ENCODE results near the gene STAT5B. TPM values are rescaled to one million over a fixed set of nuclear protein-coding genes. Genes with fewer than 3 reads are reported as not detected.

Gene STAT5B
- total RNA-seq (2021; ENCODE audit: unreplicated experiment) (7.1 TPM), Bru-seq, nascent RNA (percentile 57 among the genes with signal in this experiment), BruChase-seq, experiment 1, labeled RNA remaining after a 6-hour chase (percentile 58 among the genes with signal in this experiment), BruChase-seq, experiment 2, labeled RNA remaining after a 2-hour chase (percentile 59 among the genes with signal in this experiment)
- 3.4 and 4.0 TPM in 2 replicates for polyA plus RNA-seq (2012)
- long read RNA-seq, partial matches to known transcripts, result 4 of 16 reads
- long read RNA-seq, other reads (novel, unspliced or antisense), result 11 of 16 reads

GRCh38 chr17:42276359-42276608 lies at the start of gene STAT5B:
TSS of gene STAT5B (minus strand) at chr17:42276391. CDS start at chr17:42232127, 44,264 bp downstream.
- H3K9me2 ChIP-seq (ENCODE audit: insufficient read depth), result no peaks in the 10 kb centered on the region
- no peaks in the 10 kb centered on the region for H3K9me3 ChIP-seq (ENCODE audit: control insufficient read depth in 1 of 2, insufficient read depth in 1 of 2, low read depth in 1 of 2, low read length in 2 of 2)
- peak within 1 kb of the TSS; percentile 95 for H3K4me2 ChIP-seq (ENCODE audit: low read length)
- intact Hi-C loops (cut with micrococcal nuclease), result no loop called here
- H3K27me3 ChIP-seq (ENCODE audit: insufficient read depth, low read length), result 0 out of 2 replicates have a peak, but pooled peaks cover 5% of the 10 kb centered on the region
- no TSS peak for BruUV-seq (replicated peaks)
- no peaks in the 10 kb centered on the region for H3K36me3 ChIP-seq (ENCODE audit: control insufficient read depth in 1 of 2, insufficient read depth in 2 of 2, low read length in 2 of 2)
- peaks cover 36% of the 10 kb centered on the region; the same call in 1 of the 2 replicates for H3K79me2 ChIP-seq (ENCODE audit: insufficient read depth, low read length)
- peak within 1 kb of the TSS; percentile 75 for H3K9ac ChIP-seq (ENCODE audit: low read length)
- DNase-seq (ENCODE audit: low read depth, low spot score) (no peak), ATAC-seq (peak; percentile 86)
- ChIA-PET CTCF (no interaction called here), POLR2A (interaction anchor here (0.8 kb wide), 1 partner anchor 9 kb away, joined by 4 read pairs; no protein-coding TSS in a partner anchor), RAD21 (ENCODE audit: low non-redundant PET in 1 of 2, low total read pairs in 2 of 2, uncharacterized antibody in 2 of 2, unreplicated experiment in 2 of 2) (interaction anchor here in 1 of 2 experiments (1.0 kb wide), 1 partner anchor 54 kb away, joined by 3 read pairs; no protein-coding TSS in a partner anchor)
- TF ChIP-seq CEBPB (IDR thresholded peaks at IDR 0.05; ENCODE audit: low read depth), result no peak
- TF ChIP-seq ELF1 (IDR thresholded peaks at IDR 0.05; ENCODE audit: borderline replicate concordance, low read depth), result no peak; the same call in 1 of the 2 replicates
- no peak for TF ChIP-seq YY1 (IDR thresholded peaks at IDR 0.05; ENCODE audit: extremely low read depth, insufficient replicate concordance, low read depth, low read length)
- no peak for TF ChIP-seq REST (IDR thresholded peaks at IDR 0.05; ENCODE audit: low read depth)
- TF ChIP-seq POLR2AphosphoS5 (IDR thresholded peaks at IDR 0.05; ENCODE audit: low read depth, low read length), result peak; percentile 74; the same call in 1 of the 2 replicates
- TF ChIP-seq ZNF274 (IDR thresholded peaks at IDR 0.05; ENCODE audit: low read depth, low read length), result no peak
- no peak for TF ChIP-seq CBX3 (IDR thresholded peaks at IDR 0.05; ENCODE audit: low read depth)
- TF ChIP-seq ATF3 (IDR thresholded peaks at IDR 0.05), result no peak
- TF ChIP-seq FOSL1 (IDR thresholded peaks at IDR 0.05; ENCODE audit: low read depth), result no peak
- TF ChIP-seq CTCF (IDR thresholded peaks at IDR 0.05 in 2 of 3, conservative IDR thresholded peaks at IDR 0.05 in 1 of 3; ENCODE audit: borderline replicate concordance in 1 of 3, insufficient read depth in 1 of 3, low read depth in 2 of 3, low read length in 2 of 3), result no peak
- TF ChIP-seq SRF (IDR thresholded peaks at IDR 0.05; ENCODE audit: low read depth), result no peak
- TF ChIP-seq TCF7L2 (IDR thresholded peaks at IDR 0.05; ENCODE audit: borderline replicate concordance, extremely low read depth, insufficient read depth, insufficient read length), result no peak
- no peak for TF ChIP-seq EGR1 (IDR thresholded peaks at IDR 0.05; ENCODE audit: low read depth)
- TF ChIP-seq ZFX (IDR thresholded peaks at IDR 0.05), result peak; percentile 67; the same call in 1 of the 2 replicates
- TF ChIP-seq MAX (IDR thresholded peaks at IDR 0.05), result no peak
- peak; percentile 69 for TF ChIP-seq POLR2A (IDR thresholded peaks at IDR 0.05; ENCODE audit: borderline replicate concordance, extremely low read depth, insufficient read depth, insufficient read length)
- TF ChIP-seq SP1 (IDR thresholded peaks at IDR 0.05; ENCODE audit: low read depth), result no peak
- TF ChIP-seq EZH2 (IDR thresholded peaks at IDR 0.05), result no peak
- H3K27ac ChIP-seq (ENCODE audit: low read depth, low read length), result peak within 1 kb of the TSS; percentile 61; the same call in 1 of the 2 replicates
- H2AFZ ChIP-seq (ENCODE audit: low read depth, low read length, poor library complexity, severe bottlenecking), result peak within 1 kb of the TSS; percentile 32
- no peaks in the 10 kb centered on the region for H4K20me1 ChIP-seq (ENCODE audit: insufficient read depth)
- peaks cover 13 to 20% of the 10 kb centered on the region in 2 experiments for H3K4me1 ChIP-seq (ENCODE audit: control insufficient read depth in 1 of 2, insufficient read depth in 2 of 2, low read length in 2 of 2)
- peak within 1 kb of the TSS; percentile 68 to 76 for H3K4me3 ChIP-seq (replicated peaks in 1 of 2; ENCODE audit: low read depth in 1 of 2, low read length in 2 of 2)

Measured in HCT116 (cell line).